ENCODE results near the gene ARL9. TPM values are rescaled to one million over a fixed set of nuclear protein-coding genes. Genes with fewer than 3 reads are reported as not detected.

The ARL9 gene
- total RNA-seq, 4 donors from 2014 or later: 0.12 to 0.19 TPM; not detected in 2

GRCh38 chr4:56550642-56551041, 45.1 kb downstream of the ARL9 start:
- ATAC-seq (ENCODE audit: low FRiP score): no peak
- no peak for TF ChIP-seq CTCF (IDR thresholded peaks at IDR 0.05)
- DNase-seq (ENCODE audit: low spot score): no peak

- no peak for TF ChIP-seq CTCF (IDR thresholded peaks at IDR 0.05)
- DNase-seq (ENCODE audit: low spot score): no peak
- no peak for ATAC-seq (ENCODE audit: low FRiP score)
Measured at GRCh38 chr4:56551516-56551915, 45.9 kb downstream of the ARL9 start.

GRCh38 chr4:56552273-56552672, 46.7 kb downstream of the ARL9 start:
- no peak for TF ChIP-seq CTCF (IDR thresholded peaks at IDR 0.05)
- DNase-seq (ENCODE audit: low spot score) (no peak), ATAC-seq (ENCODE audit: low FRiP score) (no peak)

- no peak for ATAC-seq (ENCODE audit: low FRiP score)
- DNase-seq (ENCODE audit: low spot score): no peak
- TF ChIP-seq CTCF (IDR thresholded peaks at IDR 0.05): no peak
Measured at GRCh38 chr4:56570041-56570440, 64.5 kb downstream of the ARL9 start.

Other genes starting within 250 kb of the ARL9 start
- gene AASDH, start 118.3 kb upstream of the ARL9 start, total RNA-seq: 10 to 100 TPM in 1 of 4 donors, 1 to 10 TPM in 3; 6.7 to 12.5 (median 7.8) TPM
- 10 to 100 TPM in 1 of 4 donors, 1 to 10 TPM in 3; 2.8 to 22.1 (median 5.5) TPM for gene PPAT, start 70.2 kb upstream of the ARL9 start, total RNA-seq
- 10 to 100 TPM; 23.2 to 59.1 (median 29.0) TPM for gene PAICS, start 69.5 kb upstream of the ARL9 start, total RNA-seq
- 10 to 100 TPM; 54.2 to 91.6 (median 63.6) TPM for gene SRP72, start 38.2 kb upstream of the ARL9 start, total RNA-seq
- 1 to 10 TPM; 2.4 to 6.8 (median 4.1) TPM for gene HOPX, start 175.5 kb downstream of the ARL9 start, total RNA-seq